PC-3 (cell line): ENCODE data around the gene MYORG.

Experiments
- CTCF ChIP-seq: fragments of 300-600 bp; sonication (generic); conservative IDR thresholded peaks from 2 replicates; pipeline ENCODE4 v1.5.1; 2017; ENCODE audit warnings: antibody characterized with exemption, low read depth, mild to moderate bottlenecking, low read length
- EZH2 ChIP-seq: fragments of 300-600 bp; sonication (generic); IDR thresholded peaks from one replicate; pipeline ENCODE4 v1.6.1; 2017; ENCODE audit warnings: antibody characterized with exemption, mild to moderate bottlenecking, low read length; ENCODE audit not compliant: unreplicated experiment

DNA sequence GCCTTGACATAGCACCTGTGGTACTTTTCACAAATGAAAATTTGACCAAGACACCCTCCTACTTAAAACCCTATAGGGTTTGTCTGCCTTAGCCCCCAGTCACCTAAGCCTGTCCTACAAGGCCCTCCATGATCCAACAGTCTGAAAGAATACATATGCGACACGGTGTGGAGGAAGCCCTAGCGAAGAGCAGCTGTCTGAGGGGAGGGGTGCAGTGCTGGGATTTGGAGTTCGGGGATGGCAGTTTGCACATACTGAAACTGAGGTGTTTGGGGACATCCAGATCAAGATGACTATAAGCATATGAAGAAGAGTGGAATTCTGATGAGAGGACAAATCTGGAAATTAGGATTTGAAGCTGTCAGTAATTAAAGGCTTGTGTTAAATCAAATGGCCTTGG is 7.2 kb upstream of the MYORG start:
- TF ChIP-seq CTCF (no peak), EZH2 (no peak)
